NCI-H187 treated with DMSO at 0.1 percent for 48 hours (cell line): Measurements from ENCODE around the gene MS4A7.
"Not testable (repeated sequence)": the region's sequence is repeated elsewhere in the genome, so short reads cannot be mapped to it uniquely, and the experiment has no call there.

ENCODE experiments used
- DNase-seq: peaks from one replicate; lab custom pipeline; 2025; lab: John Stamatoyannopoulos, UW

MS4A7 gene

GRCh38 chr11:60378354-60378753 lies at the start of gene MS4A7:
MS4A7 (plus strand) TSS chr11:60378532; CDS start chr11:60383142, 4,610 bp downstream.
- DNase-seq = no peak

GRCh38 chr11:60332846-60333245 lies 45.5 kb upstream of the MS4A7 start:
- no peak for DNase-seq

- no peak for DNase-seq
These were observed 44.2 kb upstream of the MS4A7 start for GRCh38 chr11:60334005-60334620.

GRCh38 chr11:60336767-60337391 lies 41.5 kb upstream of the MS4A7 start:
- DNase-seq = no peak

- no peak for DNase-seq
These were observed 40.3 kb upstream of the MS4A7 start for GRCh38 chr11:60338053-60338452.

- DNase-seq = no peak
These were observed 39.0 kb upstream of the MS4A7 start for GRCh38 chr11:60339356-60339755.

- DNase-seq = no peak
These were observed 35.1 kb upstream of the MS4A7 start for GRCh38 chr11:60343094-60343704.

GRCh38 chr11:60344146-60344545 lies 34.2 kb upstream of the MS4A7 start:
- DNase-seq = no peak

GRCh38 chr11:60345489-60345888 lies 32.8 kb upstream of the MS4A7 start:
- DNase-seq = no peak

- DNase-seq = no peak
These were observed 31.1 kb upstream of the MS4A7 start for GRCh38 chr11:60347084-60347797.

- no peak for DNase-seq
These were observed 30.2 kb upstream of the MS4A7 start for GRCh38 chr11:60348116-60348515.

GRCh38 chr11:60349990-60350389 lies 28.3 kb upstream of the MS4A7 start:
- no peak for DNase-seq

- DNase-seq = no peak
These were observed 20.6 kb upstream of the MS4A7 start for GRCh38 chr11:60357771-60358170.

GRCh38 chr11:60360621-60361020 lies 17.7 kb upstream of the MS4A7 start:
- no peak for DNase-seq

- DNase-seq = no peak
These were observed 16.1 kb upstream of the MS4A7 start for GRCh38 chr11:60362241-60362640.

GRCh38 chr11:60363542-60364470 lies 14.5 kb upstream of the MS4A7 start:
- no peak for DNase-seq

GRCh38 chr11:60366262-60366904 lies 11.9 kb upstream of the MS4A7 start:
- DNase-seq = not testable (repeated sequence)

- DNase-seq = no peak
These were observed 11.3 kb upstream of the MS4A7 start for GRCh38 chr11:60367009-60367408.

GRCh38 chr11:60367896-60368295 lies 10.4 kb upstream of the MS4A7 start:
- no peak for DNase-seq

GRCh38 chr11:60370252-60370810 lies 8.0 kb upstream of the MS4A7 start:
- DNase-seq = no peak

- no peak for DNase-seq
These were observed 7.5 kb upstream of the MS4A7 start for GRCh38 chr11:60370811-60371298.
